Measurements from ENCODE around the gene FBN1. TPM values are rescaled to one million over a fixed set of nuclear protein-coding genes. Genes with fewer than 3 reads are reported as not detected.

FBN1 gene
- total RNA-seq, 2 donors from 2014 or later: 258 to 300 TPM

DNA sequence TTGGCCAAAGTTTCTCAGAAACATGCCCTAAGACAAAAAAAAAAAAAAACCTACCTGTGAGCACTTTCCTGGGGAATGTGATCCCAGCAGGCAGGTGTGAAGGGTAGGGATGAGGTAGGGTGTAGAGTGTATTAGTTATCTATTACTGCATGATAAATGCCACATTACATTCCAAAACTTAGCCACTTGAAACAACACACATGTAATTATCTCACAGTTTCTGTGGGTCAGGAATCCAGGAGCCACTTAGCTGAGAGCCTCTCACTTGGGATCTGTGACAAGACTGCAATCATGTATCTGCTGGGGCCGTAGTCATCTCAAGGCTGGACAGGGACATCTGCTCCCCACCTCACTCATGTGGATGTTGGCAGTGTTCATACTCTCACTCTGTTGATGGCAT, 18.9 kb upstream of the FBN1 start:
- Histone ChIP-seq H3K4me3 (no peak overlapping the region), H3K27ac (no peak overlapping the region), H3K4me1 (ENCODE audit: control insufficient read depth in 1 of 2, low read depth in 2 of 2) (peaks cover 0 to 13% of the 10 kb centered on the region in 2 donors), H3K9me3 (no peaks in the 10 kb centered on the region), H3K36me3 (no peaks in the 10 kb centered on the region), H3K27me3 (replicated peaks; ENCODE audit: insufficient read depth) (no peaks in the 10 kb centered on the region)
- DNase-seq (ENCODE audit: low spot score): no peak
- no peak for ATAC-seq (ENCODE audit: insufficient number of reproducible peaks, low FRiP score, low read depth)
- no peak for TF ChIP-seq CTCF (IDR thresholded peaks at IDR 0.05)

DNA sequence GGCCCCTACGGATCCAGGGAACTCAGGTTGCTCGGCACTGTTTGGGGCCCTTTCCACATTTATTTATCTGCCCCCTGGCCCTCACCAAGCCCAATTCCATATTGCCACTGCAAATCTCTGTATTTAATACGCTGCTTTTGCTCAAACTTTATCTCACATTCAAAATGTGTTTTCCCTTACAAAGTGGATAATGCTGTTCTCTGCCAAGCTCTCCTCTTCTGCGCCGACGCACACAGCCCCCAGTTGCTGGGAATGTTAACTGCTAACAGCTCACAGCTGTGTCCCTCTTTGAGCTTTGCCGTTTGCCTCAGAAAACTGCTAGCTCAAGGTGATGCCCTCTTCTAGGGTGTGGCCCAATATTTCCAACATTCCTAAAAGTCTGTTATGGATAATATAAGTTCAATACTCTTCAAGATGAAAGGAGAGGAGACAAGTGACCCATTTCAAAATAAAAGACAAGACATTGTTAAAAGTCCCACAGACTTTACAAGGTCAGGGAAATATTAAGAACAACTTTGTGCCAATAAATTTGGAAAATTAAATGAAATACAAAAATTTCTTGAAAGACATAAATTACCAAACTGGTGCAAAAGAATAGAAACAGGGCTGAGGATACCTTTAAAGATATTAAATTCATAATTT, 12.6 kb upstream of the FBN1 start:
- H3K27ac ChIP-seq: no peak overlapping the region
- no peak overlapping the region for H3K4me3 ChIP-seq
- no peaks in the 10 kb centered on the region for H3K9me3 ChIP-seq
- H3K4me1 ChIP-seq (ENCODE audit: control insufficient read depth in 1 of 2, low read depth in 2 of 2): no peaks in the 10 kb centered on the region
- no peak for ATAC-seq (ENCODE audit: insufficient number of reproducible peaks, low FRiP score, low read depth)
- no peak for DNase-seq (ENCODE audit: low spot score)
- no peak for TF ChIP-seq CTCF (IDR thresholded peaks at IDR 0.05)
- no peaks in the 10 kb centered on the region for H3K27me3 ChIP-seq (replicated peaks; ENCODE audit: insufficient read depth)
- H3K36me3 ChIP-seq: no peaks in the 10 kb centered on the region

GRCh38 chr15:48654801-48655200, 9.3 kb upstream of the FBN1 start:
- DNase-seq (ENCODE audit: low spot score): no peak
- no peak for ATAC-seq (ENCODE audit: insufficient number of reproducible peaks, low FRiP score, low read depth)
- no peak overlapping the region for H3K27ac ChIP-seq
- H3K9me3 ChIP-seq: no peaks in the 10 kb centered on the region
- H3K27me3 ChIP-seq (replicated peaks; ENCODE audit: insufficient read depth): no peaks in the 10 kb centered on the region
- no peaks in the 10 kb centered on the region for H3K4me1 ChIP-seq (ENCODE audit: control insufficient read depth in 1 of 2, low read depth in 2 of 2)
- no peak for TF ChIP-seq CTCF (IDR thresholded peaks at IDR 0.05)
- H3K36me3 ChIP-seq: no peaks in the 10 kb centered on the region
- H3K4me3 ChIP-seq: no peak overlapping the region

DNA sequence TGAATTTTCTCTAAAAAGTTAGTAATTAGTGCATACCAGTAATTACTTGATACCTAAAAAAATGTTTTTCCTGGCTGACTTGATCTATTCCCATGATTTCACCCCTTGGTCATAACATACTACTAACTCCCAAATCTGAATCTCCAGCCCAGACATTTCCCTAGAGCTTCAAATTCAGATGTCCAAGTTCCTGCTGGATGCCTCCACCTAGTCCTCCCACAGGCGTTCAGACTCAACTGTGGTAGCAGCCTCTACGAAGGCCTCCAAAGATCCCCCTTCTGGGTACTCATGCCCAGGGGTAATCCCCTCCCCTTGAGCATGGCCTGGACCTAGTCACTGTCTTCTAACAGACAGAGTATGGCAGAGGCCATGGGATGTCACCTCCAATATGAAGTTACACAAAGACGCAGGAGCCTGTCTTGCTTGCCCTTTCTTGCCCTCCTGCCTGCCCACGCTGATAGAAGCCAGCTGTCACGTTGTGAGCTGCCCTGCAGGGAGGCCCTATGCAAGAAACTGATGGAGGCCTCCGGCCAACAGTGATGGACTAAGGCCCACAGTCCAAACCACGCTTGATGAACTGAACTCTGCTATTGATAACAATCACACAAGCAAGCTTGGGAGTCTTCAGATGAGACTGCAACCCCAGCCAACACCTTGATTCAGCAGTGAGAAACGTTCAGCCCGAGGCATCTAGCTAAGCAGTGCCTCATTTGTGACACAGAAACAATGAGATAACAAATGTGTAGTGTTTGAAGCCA, 8.6 kb upstream of the FBN1 start:
- ATAC-seq (ENCODE audit: insufficient number of reproducible peaks, low FRiP score, low read depth): no peak
- H3K27me3 ChIP-seq (replicated peaks; ENCODE audit: insufficient read depth): no peaks in the 10 kb centered on the region
- no peak overlapping the region for H3K4me3 ChIP-seq
- H3K27ac ChIP-seq: no peak overlapping the region
- H3K4me1 ChIP-seq (ENCODE audit: control insufficient read depth in 1 of 2, low read depth in 2 of 2): no peaks in the 10 kb centered on the region
- no peak for DNase-seq (ENCODE audit: low spot score)
- no peaks in the 10 kb centered on the region for H3K9me3 ChIP-seq
- TF ChIP-seq CTCF (IDR thresholded peaks at IDR 0.05): no peak
- H3K36me3 ChIP-seq: no peaks in the 10 kb centered on the region

DNA sequence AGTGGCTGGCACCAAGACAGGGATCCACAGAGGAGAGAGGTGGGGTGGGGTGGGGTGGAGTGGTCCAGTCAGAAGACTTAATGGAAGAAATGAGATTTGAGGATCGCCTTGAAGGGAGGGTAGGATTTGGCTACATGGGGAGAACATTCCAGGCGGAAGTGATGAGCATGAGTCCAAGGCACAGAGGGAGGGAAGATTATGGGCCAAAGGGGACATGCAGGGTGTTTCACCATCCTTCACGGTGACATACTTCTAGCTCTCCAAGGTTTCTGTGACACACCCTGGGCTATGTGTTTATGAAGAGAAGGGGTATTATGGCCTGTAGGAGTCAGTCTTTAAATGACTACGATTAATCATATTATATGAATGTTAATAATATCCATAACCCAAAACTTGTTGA, 7.7 kb upstream of the FBN1 start:
- Histone ChIP-seq H3K4me1 (ENCODE audit: control insufficient read depth in 1 of 2, low read depth in 2 of 2) (no peaks in the 10 kb centered on the region), H3K4me3 (no peak overlapping the region), H3K27ac (no peak overlapping the region), H3K9me3 (no peaks in the 10 kb centered on the region), H3K36me3 (no peaks in the 10 kb centered on the region), H3K27me3 (replicated peaks; ENCODE audit: insufficient read depth) (no peaks in the 10 kb centered on the region)
- ATAC-seq (ENCODE audit: insufficient number of reproducible peaks, low FRiP score, low read depth) (no peak), DNase-seq (ENCODE audit: low spot score) (no peak)
- no peak for TF ChIP-seq CTCF (IDR thresholded peaks at IDR 0.05)
